Measurements from ENCODE around the gene BORCS5.

The BORCS5 gene

DNA sequence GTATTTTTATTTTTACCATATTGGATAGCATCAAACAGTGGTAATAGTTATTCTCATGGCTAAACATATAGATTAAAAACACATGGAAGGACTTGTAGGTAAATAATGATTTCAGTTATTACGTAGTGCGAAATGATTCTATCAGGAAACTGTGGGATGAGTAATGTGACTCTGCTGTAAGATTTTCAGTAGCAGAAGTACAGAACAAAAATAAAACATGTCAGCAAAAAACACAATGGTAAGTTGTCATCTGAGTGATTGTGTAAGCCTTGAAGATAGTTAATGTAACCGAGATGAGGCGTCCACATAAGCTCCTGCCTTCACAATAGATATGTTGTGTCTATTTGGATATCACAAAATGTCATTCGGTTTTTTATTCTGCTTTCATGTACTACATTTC, 99.8 kb downstream of the BORCS5 start:
- TF ChIP-seq, protein P1, sequence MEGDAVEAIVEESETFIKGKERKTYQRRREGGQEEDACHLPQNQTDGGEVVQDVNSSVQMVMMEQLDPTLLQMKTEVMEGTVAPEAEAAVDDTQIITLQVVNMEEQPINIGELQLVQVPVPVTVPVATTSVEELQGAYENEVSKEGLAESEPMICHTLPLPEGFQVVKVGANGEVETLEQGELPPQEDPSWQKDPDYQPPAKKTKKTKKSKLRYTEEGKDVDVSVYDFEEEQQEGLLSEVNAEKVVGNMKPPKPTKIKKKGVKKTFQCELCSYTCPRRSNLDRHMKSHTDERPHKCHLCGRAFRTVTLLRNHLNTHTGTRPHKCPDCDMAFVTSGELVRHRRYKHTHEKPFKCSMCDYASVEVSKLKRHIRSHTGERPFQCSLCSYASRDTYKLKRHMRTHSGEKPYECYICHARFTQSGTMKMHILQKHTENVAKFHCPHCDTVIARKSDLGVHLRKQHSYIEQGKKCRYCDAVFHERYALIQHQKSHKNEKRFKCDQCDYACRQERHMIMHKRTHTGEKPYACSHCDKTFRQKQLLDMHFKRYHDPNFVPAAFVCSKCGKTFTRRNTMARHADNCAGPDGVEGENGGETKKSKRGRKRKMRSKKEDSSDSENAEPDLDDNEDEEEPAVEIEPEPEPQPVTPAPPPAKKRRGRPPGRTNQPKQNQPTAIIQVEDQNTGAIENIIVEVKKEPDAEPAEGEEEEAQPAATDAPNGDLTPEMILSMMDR (conservative IDR thresholded peaks at IDR 0.05) = no peak
- H3K27ac ChIP-seq = no peak overlapping the region

DNA sequence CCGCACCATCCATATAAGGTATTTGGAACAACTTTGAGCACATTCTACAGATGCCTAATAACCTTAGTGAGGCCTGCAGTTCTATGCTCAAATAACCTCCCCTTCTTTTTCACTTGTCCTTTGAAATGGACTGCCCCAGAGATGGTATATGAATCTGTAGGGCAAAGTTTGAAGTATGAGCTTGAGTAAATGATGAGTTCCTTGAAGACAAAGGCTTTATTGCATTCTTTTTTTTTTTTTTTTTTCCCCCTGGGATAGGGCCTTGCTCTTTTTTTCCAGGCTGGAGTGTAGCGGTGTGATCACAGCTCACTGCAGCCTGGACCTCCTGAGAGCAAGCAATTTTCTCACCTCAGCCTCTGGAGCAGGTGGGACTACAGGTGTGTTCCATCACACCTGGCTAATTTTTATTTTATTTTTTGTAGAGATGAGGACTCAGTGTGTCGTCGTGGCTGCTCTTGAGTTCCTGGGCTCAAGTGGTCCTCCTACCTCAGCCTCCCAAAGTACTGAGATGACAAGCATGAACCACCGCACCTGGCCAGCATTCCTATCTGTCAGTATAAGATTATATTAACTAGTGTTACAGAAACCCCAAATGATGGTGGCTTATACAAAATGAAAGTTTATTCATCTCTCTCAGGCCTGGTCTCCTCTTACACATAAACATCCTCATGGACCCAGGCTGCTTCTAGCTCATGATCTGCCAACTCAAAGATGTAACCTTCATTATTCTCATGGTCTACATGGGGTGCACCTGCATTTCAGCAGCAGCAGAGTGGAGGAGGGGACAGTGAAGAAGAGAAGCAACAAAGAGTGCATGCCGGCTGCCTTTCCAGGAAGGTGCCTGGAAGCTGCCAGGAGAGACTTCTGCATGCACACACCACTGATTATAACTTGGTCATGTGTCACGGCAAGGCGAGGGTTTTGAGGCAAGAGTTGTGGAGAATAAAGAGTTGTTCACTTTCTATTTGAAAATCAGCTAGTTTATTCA, 104.4 kb downstream of the BORCS5 start:
- TF ChIP-seq, protein P1 (conservative IDR thresholded peaks at IDR 0.05) = no peak
- H3K27ac ChIP-seq = no peak overlapping the region

DNA sequence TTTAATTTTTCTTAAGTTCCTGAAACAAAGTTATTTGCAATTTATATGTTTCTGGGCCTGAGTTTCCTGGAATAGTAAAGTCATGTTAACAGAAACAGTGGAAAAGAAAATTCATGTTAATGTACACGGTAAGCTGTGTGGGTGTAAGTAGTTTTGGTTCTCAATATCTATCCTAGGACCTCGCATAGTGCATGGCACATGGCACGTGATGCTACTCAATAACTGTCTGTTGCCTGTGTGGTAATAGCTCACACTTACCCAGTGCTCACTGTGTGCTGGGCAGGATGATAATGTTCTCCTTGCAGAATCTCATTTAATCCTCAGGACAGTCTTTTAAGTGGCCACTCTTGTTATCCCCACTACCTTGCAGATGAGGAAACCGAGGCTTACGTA, 105.0 kb downstream of the BORCS5 start:
- H3K27ac ChIP-seq = no peak overlapping the region
- TF ChIP-seq, protein P1 (conservative IDR thresholded peaks at IDR 0.05) = no peak

DNA sequence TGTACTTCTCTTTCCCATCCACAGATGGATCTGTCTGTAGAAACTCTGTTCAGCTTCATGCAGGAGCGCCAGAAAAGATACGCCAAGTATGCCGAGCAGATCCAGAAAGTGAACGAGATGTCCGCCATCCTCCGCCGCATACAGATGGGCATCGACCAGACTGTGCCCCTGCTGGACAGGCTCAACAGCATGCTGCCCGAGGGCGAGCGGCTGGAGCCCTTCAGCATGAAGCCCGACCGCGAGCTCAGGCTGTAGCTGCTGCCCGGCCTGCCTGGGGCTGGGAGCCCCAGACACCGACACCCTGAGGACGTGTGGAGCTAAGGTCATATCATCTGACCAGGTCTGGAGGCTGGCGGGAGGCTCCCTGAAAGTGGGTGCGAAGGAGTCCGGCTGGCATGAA, 108.6 kb downstream of the BORCS5 start:
- TF ChIP-seq, protein P1 (conservative IDR thresholded peaks at IDR 0.05) = no peak
- H3K27ac ChIP-seq = no peak overlapping the region

DNA sequence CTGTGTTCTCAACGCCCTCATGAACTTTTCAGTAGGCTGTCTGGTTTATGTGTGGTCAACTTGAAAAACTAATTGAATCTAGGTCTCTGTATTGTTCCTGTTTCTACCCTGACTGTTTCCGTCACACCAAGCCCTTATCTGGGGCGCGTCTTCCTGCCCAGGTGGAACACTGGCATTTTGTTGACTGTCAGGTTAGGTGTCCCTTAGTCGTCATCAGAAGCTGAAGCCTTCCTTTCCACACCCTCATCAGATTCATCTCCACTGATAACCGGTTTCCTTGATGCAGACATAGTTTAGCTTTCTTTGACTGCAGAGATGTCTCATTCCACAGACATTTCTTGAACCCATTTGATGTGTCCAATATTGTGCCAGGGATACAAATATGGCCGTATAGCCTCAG, 109.3 kb downstream of the BORCS5 start:
- TF ChIP-seq, protein P1 (conservative IDR thresholded peaks at IDR 0.05) = no peak
- no peak overlapping the region for H3K27ac ChIP-seq

DNA sequence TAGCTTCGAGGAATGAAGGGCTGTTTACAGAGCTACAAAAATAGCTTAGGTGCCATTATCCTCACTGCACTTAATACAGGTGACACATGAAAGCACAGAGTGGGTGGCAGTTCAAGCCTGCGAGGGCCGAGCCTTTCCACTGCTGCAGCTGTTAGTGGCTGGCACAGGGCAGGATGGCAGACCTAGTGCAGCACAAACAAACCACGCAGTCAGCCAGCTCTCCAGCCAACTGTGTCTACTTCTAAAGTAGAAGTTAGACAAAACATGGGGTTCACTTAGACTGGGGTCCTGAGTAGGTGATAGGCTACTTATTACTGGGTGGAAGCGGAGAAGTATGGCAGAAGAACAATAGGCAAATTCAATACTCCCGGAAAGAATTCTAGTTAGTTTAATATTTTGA, 110.4 kb downstream of the BORCS5 start:
- TF ChIP-seq, protein P1 (conservative IDR thresholded peaks at IDR 0.05) = no peak
- H3K27ac ChIP-seq = no peak overlapping the region

DNA sequence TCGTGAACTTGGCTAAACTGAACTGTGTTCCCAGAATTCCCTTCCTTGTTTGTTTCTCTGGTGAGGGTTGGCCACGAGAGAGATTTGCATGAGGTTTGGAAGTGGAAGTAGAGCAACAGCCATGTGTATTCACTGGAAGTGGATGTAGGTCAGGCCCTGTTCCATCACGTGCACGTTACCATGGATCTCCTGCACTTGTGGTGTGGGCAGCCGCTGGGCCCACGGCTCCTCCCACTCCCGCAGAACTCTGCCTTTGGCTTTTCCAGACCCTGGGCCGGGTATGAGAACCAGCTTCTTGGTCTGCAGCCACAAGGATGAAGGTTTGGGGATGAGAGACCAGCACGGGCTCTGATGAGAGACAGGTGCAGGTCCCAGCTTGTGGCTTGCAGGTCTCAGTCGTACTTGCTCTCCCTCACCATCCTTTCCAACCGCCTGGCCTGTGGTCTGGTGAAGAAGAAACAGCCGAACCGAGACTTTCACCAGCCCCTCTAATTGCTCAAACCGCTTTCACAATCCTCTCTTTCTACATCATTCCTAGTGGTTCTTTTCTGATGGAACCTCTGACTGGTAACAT, 110.9 kb downstream of the BORCS5 start:
- H3K27ac ChIP-seq = no peak overlapping the region
- TF ChIP-seq, protein P1 (conservative IDR thresholded peaks at IDR 0.05) = no peak

All from VCaP (cell line).